GM18861 (cell line): ENCODE results near the gene NR1I3.

ENCODE experiments used
- ATAC-seq: cut with Tn5 transposase; IDR thresholded peaks from one replicate; pipeline ENCODE4 v1.9.1; 2021; ENCODE audit not compliant: unreplicated experiment

NR1I3 gene

DNA sequence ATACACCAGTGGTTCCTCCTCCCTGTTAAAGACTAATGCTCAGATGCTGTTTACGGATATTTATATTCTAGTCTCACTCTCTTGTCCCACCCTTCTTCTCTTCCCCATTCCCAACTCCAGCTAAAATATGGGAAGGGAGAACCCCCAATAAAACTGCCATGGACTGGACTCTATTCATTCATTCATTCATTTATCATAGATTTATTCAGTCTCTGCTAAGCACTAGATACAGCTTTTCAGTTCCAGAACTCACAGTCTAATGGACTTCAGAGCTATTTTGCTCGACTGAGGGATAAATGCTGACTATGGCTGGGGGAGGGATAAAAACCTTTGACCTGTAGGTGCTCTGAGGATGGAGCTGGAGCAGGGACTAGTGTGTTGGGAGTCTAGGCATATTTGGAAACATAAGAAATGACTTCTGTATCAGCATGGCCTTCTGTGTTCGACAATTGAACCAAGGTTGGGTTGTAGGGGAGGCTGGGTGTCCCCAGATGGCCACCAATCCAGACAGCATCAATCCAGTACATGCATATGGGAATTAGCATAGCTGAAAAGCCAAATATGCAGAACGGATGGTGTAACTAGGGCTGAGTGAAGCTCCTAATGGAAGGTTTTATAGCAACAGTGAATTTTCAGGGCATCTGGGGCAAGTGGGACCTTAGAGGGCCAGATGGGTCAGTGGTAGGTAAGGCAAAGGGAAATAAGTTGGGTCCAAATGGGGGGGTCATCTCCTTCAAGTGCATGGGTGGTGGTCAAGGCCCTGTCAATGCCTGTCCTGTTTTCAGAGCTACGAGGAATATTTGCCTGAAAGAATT lies 18.7 kb downstream of the NR1I3 start:
- ATAC-seq = no peak

DNA sequence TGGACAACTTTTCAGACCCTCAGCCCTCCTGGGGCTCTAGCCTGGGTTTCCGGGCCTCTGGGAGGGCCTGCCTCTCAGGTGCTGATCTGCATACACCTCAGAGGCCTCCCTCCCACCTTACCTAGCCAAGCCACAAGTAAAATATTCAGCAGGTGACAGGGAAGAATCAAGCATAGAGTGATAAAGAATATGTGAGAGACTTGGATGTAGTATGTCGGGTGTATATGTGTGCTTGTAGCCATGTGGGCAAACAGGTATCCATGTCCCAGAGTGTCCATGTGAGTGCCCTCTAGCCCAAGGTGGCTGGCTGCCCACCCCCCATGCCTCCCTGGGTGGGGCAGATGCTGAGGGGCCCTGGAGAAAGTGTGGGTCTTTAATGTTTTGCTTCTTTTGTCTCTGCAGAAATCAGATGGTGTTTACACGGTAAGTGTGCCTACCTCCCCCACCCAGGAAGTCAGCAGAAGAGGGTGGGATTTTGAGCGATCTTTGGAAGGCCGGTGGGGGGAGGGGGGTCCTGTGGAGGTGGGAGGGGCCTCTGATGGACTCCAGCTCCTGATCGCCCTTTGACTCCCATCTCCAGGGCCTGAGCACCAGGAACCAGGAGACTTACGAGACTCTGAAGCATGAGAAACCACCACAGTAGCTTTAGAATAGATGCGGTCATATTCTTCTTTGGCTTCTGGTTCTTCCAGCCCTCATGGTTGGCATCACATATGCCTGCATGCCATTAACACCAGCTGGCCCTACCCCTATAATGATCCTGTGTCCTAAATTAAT lies 19.5 kb downstream of the NR1I3 start:
- no peak for ATAC-seq

DNA sequence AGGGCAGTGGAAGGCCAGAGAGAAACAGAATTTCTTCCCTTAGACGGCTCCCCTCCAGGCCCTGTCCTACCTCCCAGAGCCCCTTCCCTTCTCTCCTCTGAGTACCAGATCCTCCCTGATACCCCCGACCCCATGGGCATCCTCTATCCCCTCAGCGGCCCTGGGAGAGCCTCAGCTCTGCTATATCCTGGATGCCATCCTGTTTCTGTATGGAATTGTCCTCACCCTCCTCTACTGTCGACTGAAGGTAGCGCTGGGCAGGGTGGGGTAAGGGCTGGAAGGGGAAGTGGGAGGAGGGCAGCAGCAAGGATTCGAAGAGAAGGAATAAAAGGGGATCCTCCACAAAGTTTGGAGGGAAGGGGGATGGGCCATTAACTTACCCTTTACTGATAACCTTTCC lies 20.2 kb downstream of the NR1I3 start:
- no peak for ATAC-seq

DNA sequence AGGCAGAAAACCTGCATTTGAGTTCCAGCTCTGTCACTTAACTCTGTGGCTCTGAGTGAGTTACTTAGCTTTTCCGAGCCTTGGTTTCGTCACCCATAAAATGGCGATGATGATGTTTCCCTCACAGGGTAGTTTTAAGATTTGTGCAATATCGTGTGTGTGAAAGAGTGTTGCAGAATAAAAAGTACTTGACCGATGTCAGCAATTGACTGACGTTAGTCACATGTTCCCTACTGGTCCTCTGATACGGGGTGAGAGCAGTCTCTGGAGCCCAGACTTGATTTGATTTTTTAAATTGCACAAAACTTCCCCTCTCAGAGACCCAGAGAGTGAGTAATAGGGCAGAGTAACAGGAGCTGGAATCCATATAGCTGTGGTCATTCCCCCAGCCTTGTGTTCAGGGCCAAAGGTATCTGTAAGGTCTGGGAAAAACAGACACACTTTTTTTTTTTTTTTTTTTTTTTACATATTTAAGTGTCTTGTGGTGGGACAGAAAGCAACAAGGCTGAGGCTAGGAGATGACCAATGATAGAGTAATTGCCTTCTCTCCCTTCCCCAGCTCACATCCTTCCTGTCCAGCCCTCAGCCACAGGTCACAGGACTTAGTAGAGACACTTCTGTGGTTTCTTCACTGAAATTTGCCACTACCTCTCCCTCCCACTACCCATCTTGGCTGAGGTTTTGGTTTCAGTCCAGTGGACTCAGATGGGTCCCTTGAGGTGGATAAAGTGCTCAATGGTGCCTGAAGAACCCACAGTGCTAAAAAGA lies 20.9 kb downstream of the NR1I3 start:
- peak; percentile 89 for ATAC-seq

DNA sequence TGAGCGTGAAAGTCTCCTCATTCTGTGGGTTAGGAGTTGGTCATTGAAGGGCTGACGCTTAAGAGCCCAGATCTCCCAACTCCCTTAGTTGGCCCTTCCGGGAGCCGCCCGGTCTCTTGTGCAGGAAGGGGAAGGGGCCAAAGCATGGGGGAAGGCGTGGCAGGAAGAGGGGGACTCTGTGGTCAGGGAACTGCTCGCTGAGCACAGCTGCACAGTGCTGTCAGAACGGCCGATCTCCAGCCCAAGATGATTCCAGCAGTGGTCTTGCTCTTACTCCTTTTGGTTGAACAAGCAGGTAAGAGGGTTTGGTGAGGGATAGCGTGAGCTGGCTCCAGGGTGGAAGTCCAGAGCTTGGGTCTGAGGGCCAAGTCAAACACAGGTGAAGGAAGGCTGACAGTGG lies 22.9 kb downstream of the NR1I3 start, which contains the start of gene FCER1G:
FCER1G (plus strand) TSS at position 220 of the 400 bp plus-strand sequence; CDS start at position 247, 27 bp downstream.
- no peak for ATAC-seq

DNA sequence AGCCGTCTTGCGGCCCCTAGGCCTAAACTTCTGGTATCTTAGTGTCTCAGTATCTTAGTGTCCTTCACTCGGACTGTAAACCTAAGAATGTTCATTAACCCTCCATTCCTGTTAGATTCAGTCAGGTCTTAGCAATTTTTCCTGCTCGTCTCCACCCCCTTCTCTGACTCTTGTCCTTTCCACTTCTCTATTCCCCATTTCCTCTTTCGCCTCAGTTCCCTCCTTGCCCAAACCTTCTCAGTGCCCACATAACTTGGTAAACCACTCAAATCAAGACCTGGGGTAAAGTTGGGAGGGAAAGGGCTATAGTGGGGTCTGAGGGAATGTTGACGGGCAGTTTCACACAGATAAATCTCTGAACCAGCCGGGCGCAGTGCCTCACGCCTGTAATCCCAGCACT lies 23.6 kb downstream of the NR1I3 start:
- no peak for ATAC-seq

DNA sequence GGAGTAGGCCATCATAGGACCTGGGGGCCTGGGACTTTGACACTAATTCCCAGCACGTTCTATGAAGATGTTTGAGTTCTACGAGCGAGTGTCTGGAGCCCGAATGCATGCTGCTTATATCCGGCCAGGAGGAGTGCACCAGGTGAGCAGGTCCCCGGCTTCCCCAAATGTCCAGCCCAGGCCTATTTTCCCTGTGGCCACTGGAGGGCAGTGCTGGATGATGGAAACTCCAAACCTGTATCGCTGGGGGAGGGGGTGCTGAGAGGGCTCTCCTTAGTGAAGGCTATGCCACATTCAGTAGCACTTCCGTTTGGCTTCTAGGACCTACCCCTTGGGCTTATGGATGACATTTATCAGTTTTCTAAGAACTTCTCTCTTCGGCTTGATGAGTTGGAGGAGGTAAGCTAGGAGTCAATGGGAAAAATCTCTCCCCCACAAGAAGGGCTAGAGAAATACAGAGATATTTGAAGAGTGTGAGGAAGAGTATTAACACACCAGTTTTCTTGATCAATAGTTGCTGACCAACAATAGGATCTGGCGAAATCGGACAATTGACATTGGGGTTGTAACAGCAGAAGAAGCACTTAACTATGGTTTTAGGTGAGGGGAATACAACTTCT lies 28.1 kb downstream of the NR1I3 start:
- peak; percentile 60 for ATAC-seq

DNA sequence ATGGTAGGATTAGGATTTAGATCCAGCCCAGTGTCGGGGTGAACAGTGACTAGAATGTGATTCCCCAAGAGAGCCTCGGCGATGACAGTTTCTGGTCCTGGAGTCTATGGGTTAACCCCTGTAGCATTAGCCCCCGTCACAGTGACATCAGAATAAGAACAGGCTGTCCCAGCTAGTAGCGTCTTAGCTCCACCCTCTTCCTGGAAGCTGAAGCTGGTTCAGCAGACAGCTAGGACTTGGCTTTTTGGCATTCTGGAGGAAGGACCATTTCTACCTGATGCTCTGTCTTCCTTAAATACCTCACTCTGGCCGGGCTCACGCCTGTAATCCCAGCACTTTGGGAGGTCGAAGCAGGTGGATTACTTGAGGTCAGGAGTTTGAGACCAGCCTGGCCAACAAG lies 30.8 kb downstream of the NR1I3 start:
- ATAC-seq = no peak

DNA sequence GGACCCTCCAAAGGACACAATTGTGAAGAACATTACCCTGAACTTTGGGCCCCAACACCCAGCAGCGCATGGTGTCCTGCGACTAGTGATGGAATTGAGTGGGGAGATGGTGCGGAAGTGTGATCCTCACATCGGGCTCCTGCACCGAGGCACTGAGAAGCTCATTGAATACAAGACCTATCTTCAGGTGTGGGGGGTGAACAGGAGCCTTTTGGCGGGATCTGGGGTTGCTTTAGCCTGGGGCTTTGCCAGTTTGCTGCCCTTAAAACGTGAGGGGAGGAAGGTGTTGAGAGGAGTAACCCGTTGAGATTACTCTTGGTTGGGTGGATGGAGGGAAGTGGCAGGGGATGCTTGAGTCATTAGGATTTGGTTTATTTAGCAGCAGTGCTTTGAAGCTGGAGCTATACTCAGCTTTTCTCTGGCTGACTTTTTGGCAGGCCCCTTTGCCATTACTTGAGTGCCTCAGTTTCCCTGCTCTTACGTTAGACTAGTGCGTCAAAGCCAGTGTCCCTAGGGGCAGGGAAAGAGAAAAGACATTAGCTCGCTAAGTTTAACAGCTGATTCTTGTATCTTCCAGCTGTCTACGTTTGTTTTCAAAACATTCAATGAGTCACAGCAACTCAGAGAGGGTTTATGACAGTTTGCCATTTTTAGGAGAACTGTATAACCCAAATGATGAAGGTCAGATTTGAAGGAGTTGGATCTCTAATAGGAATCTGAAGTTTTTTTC lies 31.4 kb downstream of the NR1I3 start:
- no peak for ATAC-seq

DNA sequence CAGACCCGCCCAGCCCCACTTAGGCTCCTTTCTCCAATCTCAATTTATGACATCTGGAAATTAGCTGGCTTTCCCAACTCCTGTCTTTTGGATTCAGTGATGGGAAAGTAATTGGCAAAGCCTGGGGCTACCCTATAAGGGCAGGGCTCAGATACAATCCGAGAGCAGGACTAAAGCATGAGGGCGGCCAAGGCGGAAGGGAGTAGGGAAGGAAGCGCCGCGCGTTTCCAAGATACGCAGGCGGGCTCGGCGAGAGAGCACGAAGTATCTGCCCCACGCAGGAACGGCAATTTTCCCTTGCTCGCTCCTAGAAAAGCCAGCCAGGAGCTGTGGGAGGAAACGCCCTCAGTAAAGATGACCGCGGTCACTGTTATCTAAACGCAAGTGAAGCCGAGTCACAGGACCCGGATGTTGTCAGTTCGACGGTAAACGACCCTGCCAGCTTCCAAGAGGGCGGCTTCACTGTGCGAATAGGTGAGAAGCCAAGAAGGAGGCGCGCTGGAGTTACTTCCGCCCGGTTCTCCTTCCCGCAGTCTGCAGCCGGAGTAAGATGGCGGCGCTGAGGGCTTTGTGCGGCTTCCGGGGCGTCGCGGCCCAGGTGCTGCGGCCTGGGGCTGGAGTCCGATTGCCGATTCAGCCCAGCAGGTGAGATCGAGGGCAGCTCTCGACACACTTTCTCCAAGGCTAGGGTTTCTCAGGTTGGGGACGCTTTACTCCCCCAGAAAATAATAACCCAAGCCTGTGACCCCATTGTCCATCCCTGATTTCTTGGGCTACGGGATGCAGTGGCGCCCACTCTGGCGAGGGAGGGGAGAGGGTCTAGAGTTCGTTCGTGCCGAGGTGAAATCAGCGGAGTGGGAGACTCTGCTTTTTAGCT lies 35.9 kb downstream of the NR1I3 start, which contains the start of gene NDUFS2:
NDUFS2 (plus strand) TSS at position 532 of the 877 bp plus-strand sequence; CDS start at position 551, 19 bp downstream.
- ATAC-seq = peak; percentile 87

DNA sequence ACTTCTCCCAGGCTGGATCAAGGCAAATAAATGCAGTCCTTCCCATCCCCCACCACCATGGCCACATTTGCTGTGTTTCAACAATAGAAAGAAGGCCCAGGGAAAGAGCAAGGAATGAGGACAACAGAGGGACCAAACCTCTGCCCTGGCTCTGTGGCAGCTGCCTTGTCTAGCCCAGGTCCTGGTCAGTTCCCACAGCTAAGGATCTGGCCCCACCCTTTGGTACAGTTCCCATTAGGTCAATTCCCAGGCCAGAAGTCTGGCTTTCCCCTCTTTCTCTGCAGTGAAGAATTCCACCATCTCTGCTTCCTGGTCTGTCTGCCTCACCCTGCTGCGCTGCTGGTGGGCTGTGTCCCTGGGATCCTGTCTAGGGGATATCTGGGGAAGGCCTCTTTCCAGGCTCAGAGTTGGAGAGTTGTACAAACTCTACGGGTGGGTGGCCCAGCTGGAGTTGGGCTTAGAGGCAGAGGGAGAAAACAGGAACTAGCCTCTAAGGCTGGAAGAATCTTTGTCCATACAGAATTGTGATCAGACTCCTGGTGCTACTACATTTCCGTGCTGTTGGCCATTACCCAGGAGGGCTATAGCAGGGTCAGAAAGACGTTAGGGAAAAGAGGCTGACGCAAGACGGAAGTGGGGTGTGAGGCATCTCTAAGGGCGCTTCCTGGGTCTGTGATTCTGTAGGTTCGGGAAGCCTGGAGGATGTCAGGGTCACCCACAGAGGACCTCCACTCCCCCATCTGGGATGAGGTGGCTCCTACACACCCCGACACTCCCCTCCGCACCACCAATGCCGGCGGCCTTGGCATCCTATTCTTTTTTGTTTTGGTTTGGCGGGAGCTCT lies 36.8 kb downstream of the NR1I3 start:
- no peak for ATAC-seq

DNA sequence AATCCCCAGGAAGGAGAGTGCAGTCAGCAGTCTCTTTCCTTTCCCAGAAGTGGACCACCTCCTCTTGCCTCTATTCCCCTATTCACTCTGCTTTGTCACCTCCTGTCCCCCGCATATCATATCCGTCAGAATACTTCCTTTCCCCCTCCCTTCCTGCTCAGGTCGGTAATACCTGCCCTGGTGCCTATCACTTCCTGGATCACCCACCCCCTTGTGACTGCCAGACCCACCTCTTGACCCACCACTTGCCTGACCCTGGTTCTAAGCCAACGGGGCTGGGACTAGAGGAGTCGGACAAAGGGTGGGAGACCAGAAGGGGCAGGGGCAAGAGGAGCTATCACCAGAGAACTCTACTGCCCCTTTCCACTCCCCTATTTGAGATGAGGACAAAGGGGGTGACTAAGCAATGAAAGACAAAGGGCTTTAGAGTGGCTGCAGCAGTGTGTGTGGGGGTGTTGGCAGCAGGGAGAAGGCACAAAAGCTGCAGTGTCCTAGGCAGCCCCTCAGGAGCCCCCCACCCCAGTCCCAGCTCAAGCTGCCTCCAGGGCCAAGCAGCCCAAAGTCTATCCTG lies 37.5 kb downstream of the NR1I3 start:
- ATAC-seq = no peak

DNA sequence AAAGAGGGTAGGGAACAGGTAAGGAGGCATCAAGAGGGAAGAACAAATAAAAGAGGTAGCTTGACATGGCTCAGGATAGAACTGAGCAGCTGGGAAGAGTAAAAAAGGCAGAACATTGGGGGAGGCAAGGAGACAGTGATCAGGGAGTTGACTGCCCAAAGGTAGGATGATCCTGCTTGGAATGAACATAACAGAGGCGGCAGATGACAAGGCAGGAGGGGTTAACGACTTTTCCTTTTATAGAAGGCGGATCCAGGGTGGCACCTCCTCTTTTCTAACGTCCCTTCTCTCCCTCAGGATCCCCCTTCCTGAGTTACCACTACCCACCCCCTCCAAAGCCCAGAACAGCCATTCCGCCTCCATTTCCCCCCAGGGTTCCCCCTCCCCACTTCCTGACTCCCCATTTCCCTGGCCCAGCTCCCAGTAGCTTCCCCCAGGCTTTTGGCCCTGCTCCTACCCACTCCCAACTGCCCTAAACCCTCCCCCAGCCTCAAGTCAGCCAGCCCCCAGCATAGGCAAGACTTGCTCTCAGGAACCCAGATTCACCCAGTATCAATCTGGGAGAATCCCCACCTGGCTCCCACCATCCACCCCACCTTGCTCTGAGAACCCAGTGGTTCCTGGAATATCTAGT lies 38.4 kb downstream of the NR1I3 start:
- ATAC-seq = no peak

DNA sequence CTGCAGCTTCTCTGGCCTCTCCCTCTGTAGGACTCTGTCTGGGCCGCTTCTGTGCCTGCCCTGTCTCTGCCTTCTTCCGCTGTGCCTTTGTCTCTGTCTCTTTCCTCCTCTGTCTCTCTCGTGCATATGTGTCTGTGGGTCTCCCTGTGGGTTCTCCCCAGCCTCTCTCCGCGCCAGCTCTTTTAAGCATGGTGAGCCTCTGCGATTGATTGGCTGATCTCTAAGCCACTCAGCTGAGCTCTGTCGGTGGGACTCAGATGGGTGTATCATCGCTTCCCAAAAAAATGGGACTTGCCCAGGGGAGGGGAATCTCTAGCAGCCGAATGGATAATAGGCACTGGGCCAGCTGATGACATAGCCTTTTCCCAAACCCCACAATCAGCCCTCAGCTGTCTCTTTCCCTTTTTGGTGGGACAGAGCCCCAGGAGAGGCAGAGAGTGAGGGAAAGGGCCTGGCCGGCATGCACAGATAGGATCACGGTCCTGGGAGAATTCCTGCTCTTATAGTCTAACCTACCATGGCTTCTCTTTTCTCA lies 39.0 kb downstream of the NR1I3 start, which contains the start of gene ADAMTS4:
ADAMTS4 (minus strand) TSS at position 158 of the 535 bp plus-strand sequence. CDS start 427 bp downstream, outside the sequence.
- no peak for ATAC-seq

DNA sequence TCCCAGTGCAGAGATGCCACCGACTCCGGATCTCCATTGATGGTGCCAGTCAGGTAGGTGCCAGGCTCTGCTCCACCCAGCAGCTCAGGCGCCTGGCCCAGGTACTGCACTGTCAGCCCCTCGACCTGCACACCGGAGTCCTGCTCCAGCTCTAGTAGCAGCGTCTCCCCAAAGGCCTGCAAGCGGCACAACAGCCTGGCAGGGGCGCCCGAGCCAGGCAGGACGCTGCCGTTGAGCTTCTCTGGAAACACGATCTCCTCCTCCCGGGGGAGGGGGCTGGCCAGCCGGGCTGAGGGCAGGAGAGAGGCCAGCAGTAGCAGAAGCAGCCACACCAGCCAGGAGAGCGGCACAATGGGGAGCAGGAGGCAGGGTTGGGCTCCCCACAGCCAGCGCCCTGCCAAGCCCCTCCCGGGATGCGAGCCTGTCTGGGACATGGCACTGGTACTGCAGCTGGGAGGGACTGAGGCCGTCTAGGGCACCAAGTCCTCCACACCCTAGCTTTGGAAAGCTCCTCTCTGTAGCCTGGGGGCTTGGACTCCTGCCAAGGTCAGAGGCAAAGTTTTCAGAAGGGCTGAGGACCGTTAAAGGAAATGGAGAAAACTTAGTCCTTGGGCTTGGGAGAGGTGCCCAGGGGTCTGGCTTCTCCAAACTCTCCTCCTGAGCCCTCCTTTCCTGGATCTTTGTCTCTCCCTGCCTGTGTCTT lies 39.7 kb downstream of the NR1I3 start:
- no peak for ATAC-seq

DNA sequence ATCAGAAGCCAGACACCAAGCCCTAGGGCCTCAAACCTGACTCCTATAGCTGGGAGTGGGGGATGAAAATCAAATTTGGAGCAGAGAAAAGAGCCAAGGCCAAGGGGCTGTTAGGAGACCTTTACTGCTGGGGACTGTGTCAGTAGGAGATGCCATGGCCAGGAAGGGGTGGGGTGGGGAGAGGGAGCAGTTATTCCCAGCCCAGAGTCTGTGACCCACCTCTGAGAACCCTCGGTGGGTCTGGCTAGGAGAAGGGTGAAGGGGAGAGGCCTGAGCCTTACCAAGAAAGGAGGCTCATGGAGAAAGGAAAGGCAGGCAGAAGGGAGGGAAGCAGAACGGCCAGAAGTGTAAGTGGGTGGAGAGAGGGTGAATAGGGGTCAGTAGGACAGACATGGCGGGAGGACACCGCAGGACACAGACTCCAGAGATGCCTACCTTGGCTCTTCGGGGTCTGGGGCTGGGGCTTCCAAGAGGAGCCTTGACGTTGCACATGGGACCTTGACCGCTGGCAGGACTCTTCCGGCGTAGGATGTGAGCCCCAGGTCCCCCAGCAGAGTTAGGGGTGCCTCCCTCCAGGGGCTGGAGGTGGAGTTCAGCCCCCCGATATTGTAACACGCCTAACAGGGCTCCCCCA lies 40.3 kb downstream of the NR1I3 start:
- no peak for ATAC-seq
